HCT116 (cell line): ENCODE results near the gene GPR37. TPM values are rescaled to one million over a fixed set of nuclear protein-coding genes. Genes with fewer than 3 reads are reported as not detected.

ENCODE experiments used
- ATAC-seq: fragments of 200-7000 bp; cut with Tn5 transposase; 2 replicates; pipeline ENCODE4 v1.9.1; 2020; ENCODE audit warnings: mild to moderate bottlenecking, moderate library complexity
- BruUV-seq: library from RNA; stranded (reverse); fragments of 400-500 nt; replicated peaks from 2 replicates; lab custom pipeline; 2021; lab: Mats Ljungman, UMichigan
- CTCF ChIA-PET: fragments of 300-600 bp; sonication (Branson Sonifier 250); formaldehyde crosslinking; loops from one replicate; lab custom pipeline; 2021; ENCODE audit warnings: antibody characterized with exemption; lab: Charles Lee
- POLR2A ChIA-PET: fragments of 300-600, 350-600 bp; sonication (Branson Sonifier 250); formaldehyde crosslinking; loops from one replicate; lab custom pipeline; 2021; ENCODE audit warnings: antibody characterized with exemption; lab: Charles Lee
- RAD21 ChIA-PET, 2 experiments: fragments of 300-600 bp; sonication (Branson Sonifier 250); formaldehyde crosslinking; loops; one replicate each; lab custom pipeline; 2023; ENCODE audit warnings: low total read pairs in 2 of 2; ENCODE audit not compliant: uncharacterized antibody in 2 of 2, unreplicated experiment in 2 of 2, low non-redundant PET in 1 of 2; lab: Charles Lee
- DNase-seq: peaks from one replicate; pipeline ENCODE4 v3.0.0-alpha.2; 2010; ENCODE audit warnings: low read depth, low spot score
- H2AFZ ChIP-seq: fragments of 200-600 bp; shearing (Covaris generic), sonication (generic); 2 replicates; pipeline ENCODE4 v1.6.1; 2017; ENCODE audit warnings: low read depth, mixed run types, mixed read lengths, antibody characterized with exemption, low read length; ENCODE audit not compliant: poor library complexity, severe bottlenecking
- H3K27ac ChIP-seq: 2 replicates; pipeline ENCODE4 v1.5.1; 2012; ENCODE audit warnings: low read depth, low read length
- H3K27me3 ChIP-seq: fragments of 200-600 bp; sonication (generic); 2 replicates; pipeline ENCODE4 v1.6.1; 2016; ENCODE audit warnings: mixed run types, low read length, mixed read lengths; ENCODE audit not compliant: insufficient read depth
- H3K36me3 ChIP-seq, 2 experiments: fragments of 200-500 bp in 1 of 2; fragments of 200-600 bp in 1 of 2; sonication (Bioruptor generic) in 1 of 2; sonication (generic) in 1 of 2; 2 replicates each; pipeline versions ENCODE4 v1.5.1 to v1.6.1; 2014 to 2016; ENCODE audit warnings: low read length in 2 of 2, inconsistent platforms in 1 of 2, mixed read lengths in 1 of 2, mixed run types in 1 of 2; ENCODE audit not compliant: insufficient read depth in 2 of 2, control insufficient read depth in 1 of 2
- H3K4me1 ChIP-seq, 2 experiments: fragments of 200-600 bp in 1 of 2; sonication (generic) in 1 of 2; 2 replicates each; pipeline versions ENCODE4 v1.5.1 to v1.6.1; 2012 to 2017; ENCODE audit warnings: low read length in 2 of 2, inconsistent platforms in 1 of 2, mild to moderate bottlenecking in 1 of 2, mixed read lengths in 1 of 2, mixed run types in 1 of 2, moderate library complexity in 1 of 2; ENCODE audit not compliant: insufficient read depth in 2 of 2, control insufficient read depth in 1 of 2
- H3K4me2 ChIP-seq: fragments of 200-600 bp; sonication (generic); 2 replicates; pipeline ENCODE4 v1.6.1; 2017; ENCODE audit warnings: mixed run types, low read length, mixed read lengths
- H3K4me3 ChIP-seq, 2 experiments: fragments of 200-600 bp in 1 of 2; sonication (generic) in 1 of 2; replicated peaks in 1 of 2; 2 replicates each; pipeline ENCODE4 v1.5.1; 2011 to 2016; ENCODE audit warnings: low read length in 2 of 2, control low read depth in 1 of 2, low read depth in 1 of 2, mild to moderate bottlenecking in 1 of 2, mixed read lengths in 1 of 2, mixed run types in 1 of 2
- H3K79me2 ChIP-seq: fragments of 200-600 bp; sonication (generic); 2 replicates; pipeline ENCODE4 v1.6.1; 2017; ENCODE audit warnings: mild to moderate bottlenecking, mixed run types, low read length, moderate library complexity, mixed read lengths; ENCODE audit not compliant: insufficient read depth
- H3K9ac ChIP-seq: fragments of 200-600 bp; sonication (generic); 2 replicates; pipeline ENCODE4 v1.6.1; 2016; ENCODE audit warnings: low read length, mixed read lengths
- H3K9me2 ChIP-seq: fragments of 200-600 bp; sonication (generic), shearing (Covaris generic); 2 replicates; pipeline ENCODE4 v1.6.1; 2017; ENCODE audit warnings: mixed run types, mild to moderate bottlenecking, moderate library complexity; ENCODE audit not compliant: insufficient read depth
- H3K9me3 ChIP-seq, 2 experiments: fragments of 200-500 bp in 1 of 2; fragments of 200-600 bp in 1 of 2; sonication (Bioruptor generic) in 1 of 2; sonication (generic) in 1 of 2; 2 replicates each; pipeline ENCODE4 v1.6.1; 2014 to 2017; ENCODE audit warnings: low read length in 2 of 2, mixed read lengths in 2 of 2, inconsistent platforms in 1 of 2, low read depth in 1 of 2, mild to moderate bottlenecking in 1 of 2, mixed run types in 1 of 2, moderate library complexity in 1 of 2; ENCODE audit not compliant: control insufficient read depth in 1 of 2, insufficient read depth in 1 of 2
- H4K20me1 ChIP-seq: fragments of 200-600 bp; sonication (generic), shearing (Covaris generic); 2 replicates; pipeline ENCODE4 v1.6.1; 2017; ENCODE audit warnings: mixed run types, mild to moderate bottlenecking, moderate library complexity; ENCODE audit not compliant: insufficient read depth
- CBX3 ChIP-seq: IDR thresholded peaks from 2 replicates; pipeline ENCODE4 v1.6.1; 2012; ENCODE audit warnings: low read depth
- EGR1 ChIP-seq: IDR thresholded peaks from 2 replicates; pipeline ENCODE4 v1.6.1; 2012; ENCODE audit warnings: low read depth
- FOSL1 ChIP-seq: IDR thresholded peaks from 2 replicates; pipeline ENCODE4 v1.6.1; 2012; ENCODE audit warnings: low read depth
- JUND ChIP-seq: IDR thresholded peaks from 2 replicates; pipeline ENCODE4 v1.6.1; 2012
- POLR2A ChIP-seq: IDR thresholded peaks from 2 replicates; pipeline ENCODE4 v1.7.0; 2011; ENCODE audit warnings: borderline replicate concordance; ENCODE audit not compliant: insufficient read depth, insufficient read length; ENCODE audit errors: extremely low read depth
- RAD21 ChIP-seq: IDR thresholded peaks from 2 replicates; pipeline ENCODE4 v1.6.1; 2012; ENCODE audit warnings: low read depth, mild to moderate bottlenecking
- YY1 ChIP-seq: IDR thresholded peaks from 2 replicates; pipeline ENCODE4 v1.6.1; 2011; ENCODE audit warnings: low read length, low read depth, moderate library complexity, mild to moderate bottlenecking; ENCODE audit not compliant: insufficient replicate concordance; ENCODE audit errors: extremely low read depth
- ZNF274 ChIP-seq: fragments of 200-500 bp; sonication (Bioruptor generic); IDR thresholded peaks from 2 replicates; pipeline ENCODE4 v1.6.1; 2014; ENCODE audit warnings: mild to moderate bottlenecking, low read depth, low read length, inconsistent platforms
- intact Hi-C: fragments of 100-400 bp; cut with micrococcal nuclease; formaldehyde crosslinking; loops from 2 replicates; pipeline ENCODE4 v1.10.0; 2022
- total RNA-seq: library from RNA; stranded (reverse); gene quantifications from one replicate; pipeline ENCODE4 v1.2.1, GENCODE V29; 2021; ENCODE audit not compliant: unreplicated experiment
- TF ChIP-seq, protein P1 (sequence below): IDR thresholded peaks from 2 replicates; pipeline ENCODE4 v1.6.1; 2012; ENCODE audit warnings: low read depth

GPR37 gene
- total RNA-seq, 1 experiment from 2014 or later = 2.2 TPM

- intact Hi-C loops = no loop called here
- ChIA-PET POLR2A (no interaction called here), RAD21 (no interaction called here), CTCF (interaction anchor here (0.7 kb wide), 1 partner anchor 16 kb away, joined by 3 read pairs; no protein-coding TSS in a partner anchor)
- Histone ChIP-seq H4K20me1 (no peaks in the 10 kb centered on the region), H3K9me3 (no peaks in the 10 kb centered on the region), H3K9me2 (no peaks in the 10 kb centered on the region), H3K9ac (no peak overlapping the region), H3K79me2 (no peaks in the 10 kb centered on the region), H3K27ac (no peak overlapping the region), H3K27me3 (no peaks in the 10 kb centered on the region), H3K4me2 (no peak overlapping the region), H2AFZ (no peak overlapping the region), H3K4me3 (no peak overlapping the region), H3K36me3 (no peaks in the 10 kb centered on the region), H3K4me1 (peaks cover 4 to 13% of the 10 kb centered on the region in 2 experiments; a peak in 3 of 4 replicates)
- no peak for TF ChIP-seq FOSL1
- TF ChIP-seq CBX3 = no peak
- TF ChIP-seq POLR2A = no peak
- TF ChIP-seq, protein P1, sequence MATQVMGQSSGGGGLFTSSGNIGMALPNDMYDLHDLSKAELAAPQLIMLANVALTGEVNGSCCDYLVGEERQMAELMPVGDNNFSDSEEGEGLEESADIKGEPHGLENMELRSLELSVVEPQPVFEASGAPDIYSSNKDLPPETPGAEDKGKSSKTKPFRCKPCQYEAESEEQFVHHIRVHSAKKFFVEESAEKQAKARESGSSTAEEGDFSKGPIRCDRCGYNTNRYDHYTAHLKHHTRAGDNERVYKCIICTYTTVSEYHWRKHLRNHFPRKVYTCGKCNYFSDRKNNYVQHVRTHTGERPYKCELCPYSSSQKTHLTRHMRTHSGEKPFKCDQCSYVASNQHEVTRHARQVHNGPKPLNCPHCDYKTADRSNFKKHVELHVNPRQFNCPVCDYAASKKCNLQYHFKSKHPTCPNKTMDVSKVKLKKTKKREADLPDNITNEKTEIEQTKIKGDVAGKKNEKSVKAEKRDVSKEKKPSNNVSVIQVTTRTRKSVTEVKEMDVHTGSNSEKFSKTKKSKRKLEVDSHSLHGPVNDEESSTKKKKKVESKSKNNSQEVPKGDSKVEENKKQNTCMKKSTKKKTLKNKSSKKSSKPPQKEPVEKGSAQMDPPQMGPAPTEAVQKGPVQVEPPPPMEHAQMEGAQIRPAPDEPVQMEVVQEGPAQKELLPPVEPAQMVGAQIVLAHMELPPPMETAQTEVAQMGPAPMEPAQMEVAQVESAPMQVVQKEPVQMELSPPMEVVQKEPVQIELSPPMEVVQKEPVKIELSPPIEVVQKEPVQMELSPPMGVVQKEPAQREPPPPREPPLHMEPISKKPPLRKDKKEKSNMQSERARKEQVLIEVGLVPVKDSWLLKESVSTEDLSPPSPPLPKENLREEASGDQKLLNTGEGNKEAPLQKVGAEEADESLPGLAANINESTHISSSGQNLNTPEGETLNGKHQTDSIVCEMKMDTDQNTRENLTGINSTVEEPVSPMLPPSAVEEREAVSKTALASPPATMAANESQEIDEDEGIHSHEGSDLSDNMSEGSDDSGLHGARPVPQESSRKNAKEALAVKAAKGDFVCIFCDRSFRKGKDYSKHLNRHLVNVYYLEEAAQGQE = no peak
- TF ChIP-seq ZNF274 = no peak
- no peak for TF ChIP-seq YY1
- TF ChIP-seq EGR1 = no peak
- no peak for TF ChIP-seq RAD21
- no peak for TF ChIP-seq JUND
- ATAC-seq = no peak
- no TSS peak for BruUV-seq
- no peak for DNase-seq
These were observed 3.5 kb upstream of the GPR37 start for GRCh38 chr7:124769136-124769535.
